Glutamatergic neuron (in vitro differentiated cells): Measurements from ENCODE around the gene PRR36. TPM values are rescaled to one million over a fixed set of nuclear protein-coding genes. Genes with fewer than 3 reads are reported as not detected.

Source experiments
- DNase-seq: peaks from one replicate; pipeline ENCODE4 v3.0.0; 2022
- H3K27ac Mint-ChIP-seq: one replicate; pipeline ENCODE4 v1.8.0; 2020; ENCODE audit warnings: mild to moderate bottlenecking, mixed read lengths, inconsistent platforms; ENCODE audit not compliant: unreplicated experiment
- H3K27me3 Mint-ChIP-seq: one replicate; pipeline ENCODE4 v1.8.0; 2020; ENCODE audit warnings: mild to moderate bottlenecking, moderate library complexity, mixed read lengths, inconsistent platforms; ENCODE audit not compliant: unreplicated experiment
- H3K36me3 Mint-ChIP-seq: one replicate; pipeline ENCODE4 v1.8.0; 2020; ENCODE audit warnings: mild to moderate bottlenecking, mixed read lengths, inconsistent platforms; ENCODE audit not compliant: unreplicated experiment
- H3K4me1 Mint-ChIP-seq: one replicate; pipeline ENCODE4 v1.8.0; 2020; ENCODE audit warnings: mild to moderate bottlenecking, low read depth, mixed read lengths, inconsistent platforms; ENCODE audit not compliant: unreplicated experiment
- H3K4me3 Mint-ChIP-seq: one replicate; pipeline ENCODE4 v1.8.0; 2020; ENCODE audit warnings: mild to moderate bottlenecking, mixed read lengths, inconsistent platforms; ENCODE audit not compliant: unreplicated experiment
- H3K9me3 Mint-ChIP-seq: one replicate; pipeline ENCODE4 v1.8.0; 2020; ENCODE audit warnings: mild to moderate bottlenecking, moderate library complexity, mixed read lengths, inconsistent platforms; ENCODE audit not compliant: unreplicated experiment
- total RNA-seq: library from RNA; stranded (reverse); fragmentation: NEBNext Ultra II Directional; extraction: Animal tissue kit (Norgen Biotek cat#: 25700); gene quantifications from one replicate; pipeline ENCODE4 v1.2.1, GENCODE V29; 2021; ENCODE audit not compliant: unreplicated experiment
- TF ChIP-seq, protein P1 (sequence below): fragments of 200-600 bp; sonication (generic); IDR thresholded peaks from one replicate; pipeline ENCODE4 v1.5.0; 2021; ENCODE audit not compliant: partially characterized antibody, unreplicated experiment

PRR36 gene
- total RNA-seq, 1 donor from 2014 or later = 37.4 TPM

DNA sequence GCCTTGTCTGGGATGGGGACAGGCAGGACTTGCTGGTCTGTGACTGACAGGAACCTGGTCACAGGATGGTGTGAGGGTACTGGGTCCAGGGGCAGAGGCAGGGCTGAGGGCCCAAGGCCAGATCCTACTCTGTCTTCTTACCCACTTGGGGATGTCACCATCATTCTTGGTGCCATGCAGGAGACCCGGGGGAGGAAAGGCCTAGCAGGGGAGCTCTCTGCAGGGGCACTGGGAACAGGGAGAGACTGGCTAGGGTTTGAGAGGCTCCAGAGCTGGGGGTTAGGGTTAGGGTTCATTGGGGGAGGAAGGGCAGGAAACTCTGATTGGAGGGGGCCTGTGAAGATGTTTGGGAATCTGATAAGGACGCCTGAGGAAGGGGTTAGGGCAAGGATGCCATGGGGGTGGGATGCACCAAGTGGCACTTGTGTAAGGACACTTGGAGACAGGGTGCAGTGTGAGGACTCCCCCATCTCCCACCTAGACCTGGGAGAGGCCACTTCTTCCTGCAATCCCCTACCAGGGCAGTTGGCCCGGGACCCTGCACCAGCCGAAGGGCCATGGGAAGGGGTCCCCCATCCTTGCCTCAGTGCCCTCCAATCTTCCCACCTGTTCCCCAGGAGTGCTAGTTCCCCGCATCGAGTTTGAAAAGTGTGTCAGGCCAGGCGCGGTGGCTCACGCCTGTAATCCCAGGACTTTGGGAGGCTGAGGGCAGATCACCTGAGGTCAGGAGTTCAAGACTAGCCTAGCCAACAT, 6.9 kb downstream of the PRR36 start:
- H3K27me3 Mint-ChIP-seq = peaks cover 31% of the 10 kb centered on the region
- H3K4me3 Mint-ChIP-seq = no peak overlapping the region
- DNase-seq = no peak
- H3K36me3 Mint-ChIP-seq = no peaks in the 10 kb centered on the region
- H3K9me3 Mint-ChIP-seq = peaks cover 10% of the 10 kb centered on the region
- peak overlapping the region; percentile 25 for H3K27ac Mint-ChIP-seq
- TF ChIP-seq, protein P1, sequence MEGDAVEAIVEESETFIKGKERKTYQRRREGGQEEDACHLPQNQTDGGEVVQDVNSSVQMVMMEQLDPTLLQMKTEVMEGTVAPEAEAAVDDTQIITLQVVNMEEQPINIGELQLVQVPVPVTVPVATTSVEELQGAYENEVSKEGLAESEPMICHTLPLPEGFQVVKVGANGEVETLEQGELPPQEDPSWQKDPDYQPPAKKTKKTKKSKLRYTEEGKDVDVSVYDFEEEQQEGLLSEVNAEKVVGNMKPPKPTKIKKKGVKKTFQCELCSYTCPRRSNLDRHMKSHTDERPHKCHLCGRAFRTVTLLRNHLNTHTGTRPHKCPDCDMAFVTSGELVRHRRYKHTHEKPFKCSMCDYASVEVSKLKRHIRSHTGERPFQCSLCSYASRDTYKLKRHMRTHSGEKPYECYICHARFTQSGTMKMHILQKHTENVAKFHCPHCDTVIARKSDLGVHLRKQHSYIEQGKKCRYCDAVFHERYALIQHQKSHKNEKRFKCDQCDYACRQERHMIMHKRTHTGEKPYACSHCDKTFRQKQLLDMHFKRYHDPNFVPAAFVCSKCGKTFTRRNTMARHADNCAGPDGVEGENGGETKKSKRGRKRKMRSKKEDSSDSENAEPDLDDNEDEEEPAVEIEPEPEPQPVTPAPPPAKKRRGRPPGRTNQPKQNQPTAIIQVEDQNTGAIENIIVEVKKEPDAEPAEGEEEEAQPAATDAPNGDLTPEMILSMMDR = no peak
- H3K4me1 Mint-ChIP-seq = peaks cover 4% of the 10 kb centered on the region

DNA sequence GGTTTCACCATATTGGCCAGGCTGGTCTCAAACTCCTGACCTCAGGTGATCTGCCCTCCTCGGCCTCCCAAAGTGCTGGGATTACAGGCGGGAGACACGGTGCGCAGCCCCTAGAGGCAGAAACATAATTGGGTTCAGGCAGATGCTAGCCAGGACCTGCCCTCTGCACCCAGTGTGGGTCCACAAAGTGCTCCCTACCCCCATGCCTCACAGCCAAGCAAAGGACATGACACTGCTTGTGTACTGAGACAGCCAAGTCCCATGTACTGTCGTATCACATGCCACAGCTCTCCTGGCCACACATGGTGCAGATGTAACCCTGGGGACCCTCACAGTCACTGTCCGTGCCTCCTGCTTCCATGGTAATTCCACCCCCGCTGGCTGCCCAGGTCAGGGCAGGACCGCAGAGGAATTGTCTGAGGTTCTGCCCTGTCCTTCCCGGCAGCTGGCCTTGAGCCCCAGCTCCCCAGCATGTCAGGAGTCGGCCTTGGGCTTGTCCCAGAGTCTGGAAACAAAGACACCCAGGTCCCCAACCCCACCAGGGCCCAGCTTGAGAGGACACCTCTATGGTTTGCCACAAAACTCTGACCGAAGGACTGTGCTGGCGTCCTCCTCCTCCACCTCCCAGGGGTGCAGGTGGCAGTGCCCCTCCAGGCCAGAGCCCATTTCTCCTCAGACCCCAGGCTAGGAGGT, 7.6 kb downstream of the PRR36 start:
- Mint-ChIP-seq H3K9me3 (peaks cover 10% of the 10 kb centered on the region), H3K27ac (no peak overlapping the region), H3K27me3 (peaks cover 26% of the 10 kb centered on the region), H3K36me3 (no peaks in the 10 kb centered on the region), H3K4me3 (no peak overlapping the region), H3K4me1 (peaks cover 2% of the 10 kb centered on the region)
- no peak for DNase-seq
- TF ChIP-seq, protein P1 = no peak

DNA sequence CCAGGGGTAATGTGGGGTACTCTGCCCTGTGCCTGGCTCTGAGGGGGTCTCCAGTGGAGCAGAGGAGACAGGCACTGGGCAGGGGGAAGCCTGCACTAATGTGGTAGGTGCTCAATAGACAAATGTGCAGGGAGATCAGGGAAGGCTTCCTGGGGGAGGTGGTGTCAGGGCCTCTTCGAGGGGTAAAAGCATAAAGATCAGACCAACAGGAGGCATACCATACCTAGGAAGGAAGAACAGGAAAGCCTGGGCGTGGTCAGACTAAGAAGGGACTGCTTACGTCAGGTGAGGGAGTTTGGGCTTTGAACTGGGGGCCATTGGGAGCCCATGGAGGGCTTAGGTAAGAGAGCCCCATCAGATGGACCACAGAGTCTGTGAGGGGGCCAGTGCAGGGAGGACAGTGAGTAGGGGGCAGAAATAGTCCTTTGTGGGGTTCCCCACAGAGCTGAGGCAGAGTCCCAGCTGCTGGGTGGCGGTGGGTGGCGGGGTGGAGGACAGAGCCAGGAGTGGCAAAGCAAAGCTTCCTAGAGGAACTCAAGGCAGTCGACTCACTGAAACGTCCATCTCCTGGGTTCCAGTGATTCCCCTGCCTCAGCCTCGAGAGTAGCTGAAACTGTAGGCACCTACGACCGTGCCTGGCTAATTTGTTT, 8.8 kb downstream of the PRR36 start:
- TF ChIP-seq, protein P1 = no peak
- no peak for DNase-seq
- Mint-ChIP-seq H3K4me1 (peaks cover 1% of the 10 kb centered on the region), H3K4me3 (no peak overlapping the region), H3K27ac (no peak overlapping the region), H3K36me3 (no peaks in the 10 kb centered on the region), H3K9me3 (peaks cover 13% of the 10 kb centered on the region), H3K27me3 (peaks cover 22% of the 10 kb centered on the region)

DNA sequence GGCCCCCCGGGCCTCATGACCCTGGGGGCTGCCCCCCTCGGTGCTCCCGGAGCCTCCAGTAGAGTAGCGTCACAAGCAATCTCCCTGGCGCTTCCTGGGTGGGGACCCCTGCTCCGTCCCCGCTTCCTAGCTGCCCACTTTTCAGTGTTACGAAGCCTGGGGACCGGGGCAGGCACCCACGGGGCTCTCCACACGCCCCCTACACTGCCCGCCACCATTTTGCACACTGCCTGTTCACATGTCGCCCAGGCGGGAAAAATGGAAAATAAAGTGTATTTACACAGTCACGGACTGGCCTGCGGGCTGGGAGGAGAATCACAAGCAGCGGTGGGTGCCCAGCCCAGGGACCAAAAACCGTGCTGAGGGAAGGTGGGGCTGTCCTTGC, 9.5 kb downstream of the PRR36 start:
- Mint-ChIP-seq H3K36me3 (no peaks in the 10 kb centered on the region), H3K27ac (no peak overlapping the region), H3K27me3 (peaks cover 22% of the 10 kb centered on the region), H3K9me3 (peaks cover 13% of the 10 kb centered on the region), H3K4me1 (peaks cover 1% of the 10 kb centered on the region), H3K4me3 (no peak overlapping the region)
- TF ChIP-seq, protein P1 = no peak
- DNase-seq = no peak
